ELF-1 (cell line): Measurements from ENCODE around the gene HPS1.
A peak's percentile ranks its signal among the peaks of the same experiment; 100 is the strongest.

Experiments used
- DNase-seq: peaks from one replicate; pipeline ENCODE4 v3.0.0-alpha.2; 2016; ENCODE audit warnings: low read depth, low spot score

Gene HPS1

DNA sequence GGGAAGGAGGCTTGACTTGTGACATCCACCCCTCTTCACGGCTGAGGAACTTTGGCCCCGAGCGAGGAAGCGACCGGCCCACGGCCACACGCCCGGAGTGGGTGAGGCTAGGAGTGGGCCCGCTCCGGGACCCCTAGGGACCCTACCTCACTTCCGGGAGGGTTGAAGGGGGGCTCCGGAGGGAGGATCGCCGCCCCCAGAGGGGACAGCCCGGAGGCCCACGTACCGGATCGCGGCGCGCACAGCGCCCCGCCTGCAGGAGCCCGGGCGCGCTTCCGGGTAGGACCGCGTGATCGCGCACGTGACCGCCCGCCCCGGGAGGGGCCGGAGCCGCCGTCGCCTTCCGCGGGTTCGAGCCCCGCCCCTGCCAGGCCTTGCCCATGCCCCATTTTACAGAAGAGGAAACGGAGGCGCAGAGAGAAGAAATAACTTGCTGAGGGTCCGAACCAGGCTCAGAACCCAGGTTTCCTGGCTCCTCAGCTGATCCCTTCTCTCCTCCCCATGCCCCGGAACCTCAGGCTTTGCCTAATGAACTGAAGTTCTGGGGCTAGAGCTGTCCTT lies at the start of gene HPS1:
TSS of gene HPS1 (minus strand) at position 275 of the 561 bp plus-strand sequence. CDS start 3,695 bp downstream, outside the sequence.
- DNase-seq = peak; percentile 75

DNA sequence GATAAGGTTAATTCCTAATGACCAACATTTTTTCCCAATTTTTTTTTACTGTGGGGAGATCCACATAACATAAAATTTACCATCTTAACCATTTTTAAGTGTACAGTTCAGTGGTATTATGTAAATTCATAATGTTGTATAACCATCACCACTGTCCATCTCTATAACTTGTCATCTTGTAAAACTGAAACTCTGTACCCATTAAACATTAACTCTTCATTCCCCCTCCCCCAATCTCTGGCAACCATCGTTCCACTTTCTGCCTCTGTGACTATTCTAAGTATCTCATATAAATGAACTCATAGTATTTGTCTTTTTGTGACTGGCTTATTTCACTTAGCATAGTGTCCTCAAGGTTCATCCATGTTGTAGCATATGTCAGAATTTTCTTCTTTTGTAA lies 46.0 kb upstream of the HPS1 start:
- no peak for DNase-seq

DNA sequence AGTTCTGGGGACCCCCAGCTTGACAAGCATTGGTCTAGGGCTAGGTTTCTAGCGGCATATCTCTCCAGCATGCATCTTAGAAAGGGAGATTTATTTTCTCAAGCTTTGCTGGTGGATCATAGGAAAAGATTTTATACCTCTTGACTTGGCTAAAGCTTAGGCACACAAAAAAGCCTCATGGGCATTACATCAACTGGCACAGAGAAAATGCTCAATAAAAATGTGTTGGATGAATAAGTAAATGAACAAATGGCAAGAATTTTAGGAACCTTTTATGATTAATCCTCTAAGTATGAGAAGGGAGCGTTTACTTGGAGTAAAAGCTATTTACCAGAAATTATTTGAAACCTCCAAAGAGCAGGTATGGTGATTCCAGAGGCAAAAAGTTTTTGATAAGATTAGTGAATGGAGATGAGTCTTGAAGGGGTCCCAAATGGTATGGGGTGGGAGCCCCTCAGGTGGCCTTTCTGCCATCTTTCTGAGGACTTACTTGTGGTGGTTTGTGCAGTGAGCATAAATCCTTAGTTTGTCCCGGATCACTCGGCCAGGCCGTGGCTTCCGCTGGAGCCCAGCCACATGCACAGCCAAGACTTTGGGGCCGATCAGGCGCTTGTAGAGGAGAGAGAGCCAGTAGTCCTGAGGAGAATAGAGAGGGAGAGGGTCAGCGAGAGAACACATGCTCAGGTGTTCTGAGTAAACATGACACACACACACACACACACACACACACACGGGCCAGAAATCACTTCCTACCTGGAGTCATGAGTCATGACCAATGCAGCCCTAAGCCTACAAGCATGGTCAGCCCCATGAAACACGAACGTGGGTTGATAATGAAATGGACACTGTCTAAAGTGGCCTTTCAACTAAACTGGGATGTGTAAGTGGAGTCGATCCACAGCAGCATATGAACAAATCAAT lies 43.1 kb upstream of the HPS1 start:
- no peak for DNase-seq

DNA sequence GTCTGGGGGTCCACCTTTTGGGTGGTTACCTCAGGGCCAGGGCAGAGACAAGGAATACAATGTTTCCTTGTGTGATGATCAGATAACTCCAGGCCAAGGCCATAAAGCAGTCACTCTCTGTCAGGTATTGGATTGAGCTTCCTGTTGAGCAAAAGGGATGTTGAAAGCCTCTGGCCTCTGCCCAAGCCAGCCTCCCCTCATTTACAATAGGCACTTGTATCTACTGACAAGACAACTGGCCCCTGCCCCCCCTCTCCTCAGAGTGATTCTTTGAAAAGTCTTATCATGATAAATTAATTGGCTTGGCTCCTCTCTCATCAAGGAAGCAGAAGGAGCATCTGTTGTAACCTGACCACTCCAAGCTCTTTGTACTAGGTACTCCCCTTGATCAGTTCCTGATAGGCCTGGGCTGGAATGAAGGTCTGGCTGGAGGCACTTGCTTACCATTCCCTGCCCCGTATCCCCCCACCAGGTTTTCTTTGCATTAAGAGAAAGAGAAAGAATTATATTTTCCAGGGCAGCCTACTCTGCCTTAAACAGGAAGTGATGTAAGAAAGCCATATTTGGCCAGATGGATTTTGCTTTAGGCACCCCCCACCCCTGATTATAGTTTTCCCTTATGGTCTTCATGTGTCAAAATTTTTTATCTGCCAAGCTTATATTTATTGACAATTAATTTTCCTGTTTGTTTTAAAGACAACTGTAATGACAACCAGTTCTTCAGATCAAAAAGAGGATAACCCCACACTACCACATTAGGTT lies 42.1 kb upstream of the HPS1 start:
- peak; percentile 30 for DNase-seq

DNA sequence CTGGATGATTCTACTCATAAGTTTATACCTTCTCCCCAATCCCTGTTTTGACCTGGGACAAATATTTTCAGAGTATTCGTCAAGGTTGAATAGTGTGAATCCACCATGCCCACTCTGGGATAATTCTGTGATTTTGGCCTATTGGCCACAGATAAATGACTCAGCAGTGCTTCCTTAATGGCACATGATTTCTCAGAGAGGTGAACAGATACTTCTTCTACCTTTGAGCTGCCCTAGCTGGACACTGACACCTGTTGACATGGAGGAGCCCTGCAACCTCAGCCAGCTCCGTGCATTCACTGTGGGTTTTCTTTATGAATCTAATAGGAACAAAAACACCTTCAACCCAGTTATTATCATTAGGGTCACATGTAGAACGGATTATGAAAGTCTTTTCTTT lies 40.9 kb upstream of the HPS1 start:
- DNase-seq = no peak

DNA sequence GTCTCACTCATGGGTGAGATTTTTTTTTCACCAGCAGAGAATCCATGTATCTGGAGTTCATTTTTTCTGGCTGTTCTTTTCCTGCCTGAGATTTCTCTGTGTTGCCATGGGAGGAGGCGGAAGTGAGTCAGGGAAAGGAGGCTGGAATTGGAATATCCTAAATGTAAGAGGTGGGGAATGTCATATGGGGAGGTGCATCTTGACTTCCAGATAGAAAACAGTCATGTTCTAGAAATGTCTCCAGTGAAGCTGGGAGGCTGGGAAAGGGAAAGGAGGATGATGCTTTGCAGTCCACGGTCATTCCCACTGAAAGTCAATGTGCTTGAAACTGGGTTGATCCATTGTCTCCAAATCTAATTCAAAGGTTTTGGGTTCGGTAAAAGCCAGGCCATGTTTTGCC lies 39.7 kb upstream of the HPS1 start:
- no peak for DNase-seq

DNA sequence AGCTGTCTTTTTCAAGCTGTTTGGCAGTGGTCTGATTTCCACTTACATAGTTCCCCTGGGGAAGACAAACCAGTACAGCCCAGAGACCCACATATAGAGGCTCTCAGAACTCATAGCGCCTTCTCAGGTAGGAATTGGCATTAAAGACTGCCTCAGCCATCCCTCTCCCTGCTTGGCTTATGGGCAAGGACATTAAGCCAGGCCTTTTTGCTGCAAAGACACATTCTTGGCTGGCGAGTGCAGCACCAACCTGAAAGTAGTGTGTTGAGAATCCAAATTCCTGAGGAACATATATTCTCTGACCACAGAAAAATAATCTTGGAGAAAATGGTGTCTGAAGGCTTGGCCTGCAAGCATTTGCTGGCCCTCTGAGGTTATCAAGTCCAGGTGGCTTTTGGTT lies 39.2 kb upstream of the HPS1 start:
- no peak for DNase-seq

DNA sequence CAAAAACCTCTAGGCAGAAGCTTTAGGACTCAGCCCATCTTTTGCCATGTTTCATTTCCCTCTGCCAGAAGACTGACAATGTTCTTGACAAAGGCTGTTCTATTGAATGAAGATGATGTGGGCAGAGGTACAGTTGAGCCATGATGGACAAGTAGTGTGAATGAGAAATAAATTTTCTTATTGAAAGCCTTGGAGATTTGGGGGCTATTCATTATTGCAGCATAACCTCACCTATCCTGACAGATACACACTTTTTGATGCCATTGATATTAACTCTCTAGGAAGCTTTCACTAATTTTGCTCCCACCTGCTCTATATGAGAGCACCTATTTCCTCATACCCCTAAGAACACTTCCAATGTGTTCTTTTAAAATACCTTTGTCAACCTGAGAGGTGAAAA lies 36.9 kb upstream of the HPS1 start:
- DNase-seq = no peak

GRCh38 chr10:98482096-98482495 lies 35.4 kb upstream of the HPS1 start:
- DNase-seq = no peak

DNA sequence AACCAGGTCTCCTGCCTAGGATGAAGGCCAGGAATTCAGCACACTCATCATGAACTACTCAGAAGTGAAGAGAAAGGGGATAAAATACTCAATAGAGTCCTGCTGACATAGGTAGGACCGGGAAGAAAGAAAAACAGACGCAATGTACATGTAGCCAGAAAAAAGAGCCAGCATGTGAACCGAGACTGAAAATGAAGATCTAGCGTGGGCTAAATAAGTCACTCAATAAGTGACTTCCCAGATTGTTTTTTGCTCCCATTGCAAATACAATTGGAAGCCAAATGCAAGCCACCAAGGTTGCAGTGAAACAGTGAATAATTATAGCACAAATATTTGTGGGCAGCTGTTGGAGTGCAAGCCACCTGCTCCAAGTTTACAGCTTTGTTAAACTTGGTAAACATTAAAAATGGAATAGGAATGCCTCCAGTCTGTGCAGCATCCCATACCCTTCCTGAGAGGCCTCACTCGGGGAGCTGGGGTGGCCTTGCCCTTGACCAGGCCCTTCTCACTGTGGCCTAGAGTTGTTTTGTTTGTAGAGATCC lies 34.7 kb upstream of the HPS1 start:
- DNase-seq = no peak

DNA sequence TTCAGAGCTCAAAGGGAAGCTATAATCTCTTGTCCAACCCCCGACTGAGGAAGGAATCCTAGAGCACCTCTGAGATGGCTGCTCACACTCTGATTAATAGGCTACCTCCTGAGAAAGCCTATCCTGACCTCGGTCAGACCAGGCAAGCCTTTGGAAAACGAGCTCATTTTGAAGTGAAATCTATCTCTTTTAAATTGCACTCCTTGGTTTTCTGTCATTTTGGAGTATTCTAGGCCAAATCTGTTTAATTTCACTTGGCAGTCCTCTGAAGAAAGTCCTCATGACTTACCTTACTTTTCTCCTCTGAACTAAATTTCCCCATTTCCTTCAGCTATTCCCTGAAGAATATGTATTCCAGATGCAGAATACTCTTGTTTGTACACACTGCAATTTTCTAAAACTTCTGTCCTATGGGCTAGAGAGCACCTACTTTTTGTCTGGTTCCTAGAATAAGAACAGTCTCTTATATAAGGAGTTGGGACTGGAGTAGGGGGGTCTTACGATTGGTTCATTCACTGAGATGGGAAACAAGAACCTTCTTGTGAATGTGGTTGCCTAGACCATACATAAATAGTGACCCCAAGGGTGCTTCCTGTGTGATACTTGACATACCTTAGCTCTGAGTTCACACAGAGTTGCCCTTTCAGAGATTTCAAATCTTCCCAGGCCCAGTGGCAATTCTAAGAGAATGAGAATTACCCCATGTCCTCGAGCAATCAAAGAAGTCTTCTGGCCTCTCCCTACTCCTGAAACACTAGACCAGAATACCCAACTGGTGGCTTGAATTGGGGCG lies 31.9 kb upstream of the HPS1 start:
- no peak for DNase-seq

GRCh38 chr10:98477861-98478260 lies 31.1 kb upstream of the HPS1 start:
- DNase-seq = no peak

GRCh38 chr10:98474628-98475027 lies 27.9 kb upstream of the HPS1 start:
- no peak for DNase-seq

DNA sequence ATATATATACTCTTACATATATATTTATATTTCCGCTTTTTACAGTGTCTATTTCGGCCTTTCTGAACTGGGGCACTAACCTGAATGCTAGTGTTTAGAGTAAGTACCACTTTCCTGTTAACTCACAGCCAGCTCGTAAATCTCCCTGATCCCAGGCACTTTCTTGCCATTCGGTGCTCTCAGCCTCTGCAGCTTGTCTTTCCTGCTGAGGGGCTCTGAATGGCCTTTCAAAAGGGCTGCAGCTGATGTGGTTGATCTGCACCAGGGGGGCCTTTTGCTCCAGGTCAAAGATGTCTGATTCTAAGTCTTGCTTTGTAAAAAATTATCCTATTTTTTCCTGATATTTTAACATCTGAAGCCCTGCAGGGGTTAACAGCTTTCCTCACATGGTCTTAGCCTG lies 25.5 kb upstream of the HPS1 start:
- peak; percentile 24 for DNase-seq

DNA sequence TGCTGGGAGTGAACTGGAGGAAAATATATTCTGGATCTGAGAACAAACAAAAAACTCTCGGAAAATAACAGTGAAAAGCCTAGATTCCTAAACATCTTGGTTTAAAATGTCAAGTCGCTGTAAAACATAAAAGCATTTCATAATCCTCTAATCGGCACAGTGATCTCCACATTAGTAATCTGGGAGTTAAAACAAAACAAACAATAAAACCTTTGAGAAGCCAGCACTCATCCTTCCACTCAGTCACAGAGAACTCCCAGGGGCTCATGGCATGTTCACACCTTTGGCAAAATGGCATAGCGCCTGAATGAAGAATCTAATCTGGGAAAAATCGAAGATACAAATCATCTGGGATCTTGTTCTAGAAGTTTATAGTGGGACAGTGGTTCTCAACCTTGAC lies 24.1 kb upstream of the HPS1 start:
- DNase-seq = no peak

- DNase-seq = no peak
These were observed 22.5 kb upstream of the HPS1 start for GRCh38 chr10:98469001-98469931.

DNA sequence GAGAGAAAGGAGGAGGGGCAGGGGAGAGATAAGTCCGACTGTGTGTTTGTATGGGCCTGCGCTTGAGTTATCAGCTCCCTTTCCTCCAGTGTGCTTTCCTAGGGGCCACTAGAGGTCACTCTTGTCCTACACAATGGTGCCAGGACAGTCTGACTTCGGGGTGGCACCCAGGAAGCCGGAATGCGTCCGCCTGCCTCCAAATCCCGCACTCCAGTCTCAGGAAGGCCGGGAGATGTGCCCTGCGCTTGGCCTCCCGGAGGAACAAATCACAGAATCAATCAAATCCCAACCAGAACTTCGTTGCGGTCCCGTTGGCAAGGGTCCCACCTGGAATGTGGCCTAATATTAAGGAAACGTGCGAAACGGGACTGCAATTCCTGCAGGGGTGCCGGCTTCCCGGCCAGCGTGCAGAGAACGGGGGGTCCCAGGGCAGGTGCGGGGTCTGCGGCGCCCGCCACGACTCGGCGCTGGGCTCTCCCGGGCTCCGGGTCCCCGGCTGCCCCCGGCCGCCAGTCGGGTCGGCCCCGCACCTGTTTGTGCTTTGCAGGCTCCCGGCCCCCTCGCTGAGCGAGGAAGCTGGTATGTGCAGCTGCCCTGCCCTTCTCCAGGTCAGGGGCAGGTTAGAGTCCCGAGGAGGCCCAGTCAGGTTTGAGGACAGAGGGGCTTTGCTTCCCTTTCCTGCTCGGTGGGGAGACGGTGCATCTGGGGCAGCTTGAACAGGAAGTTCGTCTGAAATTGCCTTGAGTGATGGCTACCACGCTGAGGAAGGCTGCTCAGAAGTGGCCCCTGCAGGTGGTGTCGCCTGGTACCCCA lies 21.0 kb upstream of the HPS1 start:
- peak; percentile 93 for DNase-seq

DNA sequence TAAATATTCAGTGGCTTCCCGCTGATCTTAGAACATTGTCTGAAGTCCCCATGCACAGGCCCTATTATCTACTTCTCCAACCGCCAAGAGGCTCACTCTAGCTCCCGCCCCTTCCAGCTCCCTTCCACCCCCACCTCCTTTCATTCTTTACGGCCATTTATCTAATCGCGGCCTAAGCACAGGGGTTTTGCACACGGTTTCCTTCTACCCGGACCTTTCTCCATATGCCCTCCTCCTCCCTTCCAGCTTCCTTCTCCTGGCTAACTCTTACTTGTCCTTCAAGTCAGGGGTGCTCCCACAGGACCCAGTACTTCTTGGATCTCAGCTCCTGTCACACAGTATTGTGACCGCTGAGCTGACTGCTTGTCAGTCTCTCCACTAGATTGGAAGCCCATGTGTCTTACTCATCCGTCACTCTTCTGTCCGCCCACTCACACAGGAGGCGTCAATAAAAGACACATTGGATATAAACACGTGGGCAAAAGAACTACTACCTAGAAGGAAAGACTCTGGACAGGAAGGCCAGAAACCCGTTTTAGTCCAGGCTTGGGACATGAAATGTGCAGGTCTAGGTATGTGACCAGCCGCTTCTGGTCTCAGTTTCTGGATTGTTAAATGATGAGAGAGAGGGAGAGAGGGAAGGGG lies 20.2 kb upstream of the HPS1 start:
- DNase-seq = peak; percentile 79

DNA sequence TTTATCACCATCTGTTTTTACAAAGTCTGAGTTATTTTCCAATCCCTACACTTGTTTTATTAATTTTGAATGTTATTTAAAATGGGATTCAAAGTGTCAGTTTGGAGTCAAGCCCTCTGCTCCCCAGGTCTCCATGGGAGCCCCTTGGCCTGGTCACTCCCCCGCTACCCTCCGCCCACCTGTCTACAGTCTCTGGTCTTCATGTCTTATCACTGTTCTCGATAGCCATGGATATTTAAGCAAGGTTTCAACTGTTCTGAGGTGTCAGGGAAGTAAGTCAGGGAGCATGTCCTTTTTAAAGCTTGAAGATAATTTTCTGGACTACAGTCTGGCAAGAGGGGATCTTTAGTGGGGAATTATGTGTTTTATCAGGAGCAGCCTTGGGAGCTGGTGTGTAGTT lies 19.1 kb upstream of the HPS1 start:
- DNase-seq = no peak
